ENCODE results near the gene USP34. TPM values are rescaled to one million over a fixed set of nuclear protein-coding genes. Genes with fewer than 3 reads are reported as not detected.

The USP34 gene
- total and polyA plus RNA-seq, 4 donors = 13.4 to 82.7 (median 51.1) TPM

DNA sequence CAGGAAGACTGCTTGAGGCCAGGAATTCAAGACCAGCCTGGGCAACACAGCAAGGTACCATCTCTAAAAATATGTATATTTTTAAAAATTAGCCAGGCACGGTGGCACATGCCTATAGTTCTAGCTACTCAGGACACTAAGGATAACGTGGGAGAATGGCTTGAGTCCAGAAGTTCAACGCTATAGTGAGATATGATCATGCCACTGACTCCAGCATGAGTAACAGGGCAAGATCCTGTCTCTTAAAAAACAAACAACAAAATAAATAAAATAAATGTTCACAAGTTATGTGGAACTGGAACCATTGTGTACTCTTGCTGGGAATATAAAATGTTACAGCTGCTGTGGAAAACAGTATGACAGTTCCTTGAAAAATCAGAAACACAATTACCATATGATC lies 47.2 kb downstream of the USP34 start:
- H3K9me3 ChIP-seq (ENCODE audit: control insufficient read depth in 4 of 4, low read length in 3 of 4) = no peaks in the 10 kb centered on the region
- no peak overlapping the region for H3K9ac ChIP-seq (ENCODE audit: low read depth in 1 of 2, low read length in 2 of 2)
- no peaks in the 10 kb centered on the region for H3K27me3 ChIP-seq (ENCODE audit: control insufficient read depth in 4 of 4, insufficient read depth in 4 of 4, low read length in 3 of 4)
- TF ChIP-seq MAX (IDR thresholded peaks at IDR 0.05) (no peak), FOXA2 (IDR thresholded peaks at IDR 0.05) (no peak), HNF4A (conservative IDR thresholded peaks at IDR 0.05) (no peak), GABPA (IDR thresholded peaks at IDR 0.05 in 1 of 2, conservative IDR thresholded peaks at IDR 0.05 in 1 of 2) (no peak), HNF4G (IDR thresholded peaks at IDR 0.05) (no peak), JUND (IDR thresholded peaks at IDR 0.05) (no peak), EGR1 (IDR thresholded peaks at IDR 0.05; ENCODE audit: low read depth in 2 of 2) (no peak), RAD21 (IDR thresholded peaks at IDR 0.05) (no peak), TAF1 (conservative IDR thresholded peaks at IDR 0.05) (no peak), FOXA1 (IDR thresholded peaks at IDR 0.05) (no peak), YY1 (IDR thresholded peaks at IDR 0.05) (no peak), RXRA (IDR thresholded peaks at IDR 0.05) (no peak), CTCF (IDR thresholded peaks at IDR 0.05; ENCODE audit: low read depth, low read length, missing input control) (no peak), NR2F2 (IDR thresholded peaks at IDR 0.05) (no peak), ATF3 (IDR thresholded peaks at IDR 0.05) (no peak)
- TF ChIP-seq, protein P1, sequence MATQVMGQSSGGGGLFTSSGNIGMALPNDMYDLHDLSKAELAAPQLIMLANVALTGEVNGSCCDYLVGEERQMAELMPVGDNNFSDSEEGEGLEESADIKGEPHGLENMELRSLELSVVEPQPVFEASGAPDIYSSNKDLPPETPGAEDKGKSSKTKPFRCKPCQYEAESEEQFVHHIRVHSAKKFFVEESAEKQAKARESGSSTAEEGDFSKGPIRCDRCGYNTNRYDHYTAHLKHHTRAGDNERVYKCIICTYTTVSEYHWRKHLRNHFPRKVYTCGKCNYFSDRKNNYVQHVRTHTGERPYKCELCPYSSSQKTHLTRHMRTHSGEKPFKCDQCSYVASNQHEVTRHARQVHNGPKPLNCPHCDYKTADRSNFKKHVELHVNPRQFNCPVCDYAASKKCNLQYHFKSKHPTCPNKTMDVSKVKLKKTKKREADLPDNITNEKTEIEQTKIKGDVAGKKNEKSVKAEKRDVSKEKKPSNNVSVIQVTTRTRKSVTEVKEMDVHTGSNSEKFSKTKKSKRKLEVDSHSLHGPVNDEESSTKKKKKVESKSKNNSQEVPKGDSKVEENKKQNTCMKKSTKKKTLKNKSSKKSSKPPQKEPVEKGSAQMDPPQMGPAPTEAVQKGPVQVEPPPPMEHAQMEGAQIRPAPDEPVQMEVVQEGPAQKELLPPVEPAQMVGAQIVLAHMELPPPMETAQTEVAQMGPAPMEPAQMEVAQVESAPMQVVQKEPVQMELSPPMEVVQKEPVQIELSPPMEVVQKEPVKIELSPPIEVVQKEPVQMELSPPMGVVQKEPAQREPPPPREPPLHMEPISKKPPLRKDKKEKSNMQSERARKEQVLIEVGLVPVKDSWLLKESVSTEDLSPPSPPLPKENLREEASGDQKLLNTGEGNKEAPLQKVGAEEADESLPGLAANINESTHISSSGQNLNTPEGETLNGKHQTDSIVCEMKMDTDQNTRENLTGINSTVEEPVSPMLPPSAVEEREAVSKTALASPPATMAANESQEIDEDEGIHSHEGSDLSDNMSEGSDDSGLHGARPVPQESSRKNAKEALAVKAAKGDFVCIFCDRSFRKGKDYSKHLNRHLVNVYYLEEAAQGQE (IDR thresholded peaks at IDR 0.05) = no peak
- TF ChIP-seq, protein P2, sequence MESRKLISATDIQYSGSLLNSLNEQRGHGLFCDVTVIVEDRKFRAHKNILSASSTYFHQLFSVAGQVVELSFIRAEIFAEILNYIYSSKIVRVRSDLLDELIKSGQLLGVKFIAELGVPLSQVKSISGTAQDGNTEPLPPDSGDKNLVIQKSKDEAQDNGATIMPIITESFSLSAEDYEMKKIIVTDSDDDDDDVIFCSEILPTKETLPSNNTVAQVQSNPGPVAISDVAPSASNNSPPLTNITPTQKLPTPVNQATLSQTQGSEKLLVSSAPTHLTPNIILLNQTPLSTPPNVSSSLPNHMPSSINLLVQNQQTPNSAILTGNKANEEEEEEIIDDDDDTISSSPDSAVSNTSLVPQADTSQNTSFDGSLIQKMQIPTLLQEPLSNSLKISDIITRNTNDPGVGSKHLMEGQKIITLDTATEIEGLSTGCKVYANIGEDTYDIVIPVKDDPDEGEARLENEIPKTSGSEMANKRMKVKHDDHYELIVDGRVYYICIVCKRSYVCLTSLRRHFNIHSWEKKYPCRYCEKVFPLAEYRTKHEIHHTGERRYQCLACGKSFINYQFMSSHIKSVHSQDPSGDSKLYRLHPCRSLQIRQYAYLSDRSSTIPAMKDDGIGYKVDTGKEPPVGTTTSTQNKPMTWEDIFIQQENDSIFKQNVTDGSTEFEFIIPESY (IDR thresholded peaks at IDR 0.05) = no peak
- H3K27ac ChIP-seq (ENCODE audit: low read depth in 1 of 2, low read length in 2 of 2) = no peak overlapping the region
- H3K4me1 ChIP-seq (ENCODE audit: control insufficient read depth in 4 of 4, insufficient read depth in 4 of 4, low read length in 3 of 4) = peaks cover 4 to 25% (median 18%) of the 10 kb centered on the region in 4 donors
- no peaks in the 10 kb centered on the region for H3K36me3 ChIP-seq (ENCODE audit: control insufficient read depth in 4 of 4, insufficient read depth in 3 of 4, low read depth in 1 of 4, low read length in 3 of 4)
- 62% methylated on average over 3 of the region's 3 CpGs for WGBS
- DNase-seq (ENCODE audit: low spot score) = no peak
- H3K4me3 ChIP-seq (ENCODE audit: low read depth in 1 of 3, low read length in 3 of 3) = no peak overlapping the region

GRCh38 chr2:61421611-61422010 lies 49.3 kb downstream of the USP34 start:
- TF ChIP-seq, protein P1 (IDR thresholded peaks at IDR 0.05) = no peak
- TF ChIP-seq JUND (IDR thresholded peaks at IDR 0.05) (no peak), HNF4G (IDR thresholded peaks at IDR 0.05) (no peak)
- Histone ChIP-seq H3K9me3 (ENCODE audit: control insufficient read depth in 4 of 4, low read length in 3 of 4) (no peaks in the 10 kb centered on the region), H3K27ac (ENCODE audit: low read depth in 1 of 2, low read length in 2 of 2) (no peak overlapping the region), H3K4me1 (ENCODE audit: control insufficient read depth in 4 of 4, insufficient read depth in 4 of 4, low read length in 3 of 4) (peaks cover 3 to 22% (median 15%) of the 10 kb centered on the region in 4 donors), H3K27me3 (ENCODE audit: control insufficient read depth in 4 of 4, insufficient read depth in 4 of 4, low read length in 3 of 4) (no peaks in the 10 kb centered on the region), H3K4me3 (ENCODE audit: low read depth in 1 of 3, low read length in 3 of 3) (no peak overlapping the region), H3K9ac (ENCODE audit: low read depth in 1 of 2, low read length in 2 of 2) (no peak overlapping the region), H3K36me3 (ENCODE audit: control insufficient read depth in 4 of 4, insufficient read depth in 3 of 4, low read depth in 1 of 4, low read length in 3 of 4) (no peaks in the 10 kb centered on the region)
- WGBS = 92% methylated on average over 9 of the region's 9 CpGs
- DNase-seq (ENCODE audit: low spot score) = no peak

Measured in liver (tissue), 9 donors.